Thymus (tissue), 11 donors: ENCODE results near the gene RNF151. TPM values are rescaled to one million over a fixed set of nuclear protein-coding genes. Genes with fewer than 3 reads are reported as not detected.

Experiments used
- DNase-seq, 9 donors: peaks; one replicate each; pipeline ENCODE4 v3.0.0-alpha.2; 2013; ENCODE audit warnings: low spot score in 9 of 9, low read depth in 6 of 9, missing footprints in 1 of 9
- H3K27ac ChIP-seq, 2 donors: one replicate each; pipeline ENCODE4 v1.5.1; 2013; ENCODE audit warnings: control low read depth in 1 of 2, low read depth in 1 of 2, low read length in 1 of 2, mild to moderate bottlenecking in 1 of 2, moderate library complexity in 1 of 2
- H3K27me3 ChIP-seq, 2 donors: one replicate each; pipeline ENCODE4 v1.5.1; 2013; ENCODE audit warnings: low read length in 1 of 2; ENCODE audit not compliant: control insufficient read depth in 2 of 2, insufficient read depth in 1 of 2
- H3K36me3 ChIP-seq, 2 donors: one replicate each; pipeline ENCODE4 v1.5.1; 2013; ENCODE audit warnings: low read length in 1 of 2, mild to moderate bottlenecking in 1 of 2, moderate library complexity in 1 of 2; ENCODE audit not compliant: control insufficient read depth in 2 of 2, insufficient read depth in 2 of 2
- H3K4me1 ChIP-seq, 2 donors: one replicate each; pipeline ENCODE4 v1.5.1; 2013; ENCODE audit warnings: low read length in 2 of 2; ENCODE audit not compliant: control insufficient read depth in 2 of 2, insufficient read depth in 2 of 2
- H3K4me3 ChIP-seq, 2 donors: one replicate each; pipeline ENCODE4 v1.5.1; 2013; ENCODE audit warnings: low read length in 2 of 2, control low read depth in 1 of 2, mild to moderate bottlenecking in 1 of 2
- H3K9me3 ChIP-seq, 2 donors: one replicate each; pipeline ENCODE4 v1.5.1; 2013; ENCODE audit warnings: low read length in 1 of 2, mild to moderate bottlenecking in 1 of 2; ENCODE audit not compliant: control insufficient read depth in 2 of 2, insufficient read depth in 1 of 2
- WGBS: extraction: QIAGEN DNeasy Blood & Tissue Kit; methylation state at CpG from one replicate; pipeline ENCODE4 v1.1.7; 2013; 5-methylcytosine and 5-hydroxymethylcytosine counted together
- polyA plus RNA-seq: library from polyadenylated mRNA; stranded (reverse); fragments of 200-250 nt; gene quantifications from one replicate; pipeline ENCODE4 v1.2.3, GENCODE V29; 2013
- total RNA-seq: library from RNA; stranded (reverse); fragments of 120-200 nt; gene quantifications from one replicate; pipeline ENCODE4 v1.2.4, GENCODE V29; 2013
- donor health status: healthy.

RNF151 gene
- total and polyA plus RNA-seq, 2 donors = 0.82 TPM; not detected in 1

GRCh38 chr16:2015947-2016208 lies 49.2 kb downstream of the RNF151 start:
- Histone ChIP-seq H3K9me3 (peaks cover 0 to 8% of the 10 kb centered on the region in 2 donors), H3K4me3 (no peak overlapping the region), H3K36me3 (no peaks in the 10 kb centered on the region), H3K27me3 (peaks cover 28 to 42% of the 10 kb centered on the region in 2 donors), H3K27ac (no peak overlapping the region), H3K4me1 (peaks cover 0 to 12% of the 10 kb centered on the region in 2 donors)
- 96% methylated on average over 7 of the region's 7 CpGs for WGBS
- no peak for DNase-seq

- 59% methylated on average over 13 of the region's 13 CpGs for WGBS
- no peak overlapping the region for H3K27ac ChIP-seq
- no peak for DNase-seq
Measured at GRCh38 chr16:2016407-2016922, 49.8 kb downstream of the RNF151 start.

More at GRCh38 chr16:2016407-2016922, 49.8 kb downstream of the RNF151 start:
- Histone ChIP-seq H3K4me3 (no peak overlapping the region), H3K4me1 (peaks cover 0 to 12% of the 10 kb centered on the region in 2 donors), H3K9me3 (peaks cover 0 to 8% of the 10 kb centered on the region in 2 donors), H3K27me3 (peaks cover 30 to 47% of the 10 kb centered on the region in 2 donors), H3K36me3 (no peaks in the 10 kb centered on the region)

Other genes starting within 250 kb of the RNF151 start
- 34.7 TPM for gene NME3, start 195.3 kb upstream of the RNF151 start, total RNA-seq
- gene NME3, start 195.3 kb upstream of the RNF151 start, polyA plus RNA-seq = 163 TPM
- gene EME2, start 194.0 kb upstream of the RNF151 start, total RNA-seq = 6.1 TPM
- gene EME2, start 194.0 kb upstream of the RNF151 start, polyA plus RNA-seq = 13.1 TPM
- gene MRPS34, start 193.7 kb upstream of the RNF151 start, total RNA-seq = 103 TPM
- gene MRPS34, start 193.7 kb upstream of the RNF151 start, polyA plus RNA-seq = 101 TPM
- gene SPSB3, start 184.3 kb upstream of the RNF151 start, total RNA-seq = 68.1 TPM
- gene SPSB3, start 184.3 kb upstream of the RNF151 start, polyA plus RNA-seq = 282 TPM
- gene NUBP2, start 183.9 kb upstream of the RNF151 start, total RNA-seq = 73.9 TPM
- 80.6 TPM for gene NUBP2, start 183.9 kb upstream of the RNF151 start, polyA plus RNA-seq
- 4.0 TPM for gene IGFALS, start 173.2 kb upstream of the RNF151 start, total RNA-seq
- gene IGFALS, start 173.2 kb upstream of the RNF151 start, polyA plus RNA-seq = 1.9 TPM
- 51.6 TPM for gene HAGH, start 140.0 kb upstream of the RNF151 start, total RNA-seq
- 69.5 TPM for gene HAGH, start 140.0 kb upstream of the RNF151 start, polyA plus RNA-seq
- 22.5 TPM for gene FAHD1, start 139.7 kb upstream of the RNF151 start, total RNA-seq
- 23.6 TPM for gene FAHD1, start 139.7 kb upstream of the RNF151 start, polyA plus RNA-seq
- 1.1 TPM for gene MEIOB, start 94.7 kb upstream of the RNF151 start, total RNA-seq
- gene MEIOB, start 94.7 kb upstream of the RNF151 start, polyA plus RNA-seq = 1.3 TPM
- 0.38 TPM for gene HS3ST6, start 48.4 kb upstream of the RNF151 start, total RNA-seq
- 1.3 TPM for gene HS3ST6, start 48.4 kb upstream of the RNF151 start, polyA plus RNA-seq
- gene MSRB1, start 23.7 kb upstream of the RNF151 start, total RNA-seq = 10.7 TPM
- gene MSRB1, start 23.7 kb upstream of the RNF151 start, polyA plus RNA-seq = 44.2 TPM
- gene RPL3L, start 12.2 kb upstream of the RNF151 start, total RNA-seq = not detected
- gene RPL3L, start 12.2 kb upstream of the RNF151 start, polyA plus RNA-seq = 0.66 TPM
- 103 TPM for gene NDUFB10, start 7.3 kb upstream of the RNF151 start, total RNA-seq
- 129 TPM for gene NDUFB10, start 7.3 kb upstream of the RNF151 start, polyA plus RNA-seq
- gene RPS2, start 2.0 kb upstream of the RNF151 start, total RNA-seq = 2,266 TPM
- 2,485 TPM for gene RPS2, start 2.0 kb upstream of the RNF151 start, polyA plus RNA-seq
- 28.4 TPM for gene TBL3, start 5.2 kb downstream of the RNF151 start, total RNA-seq
- gene TBL3, start 5.2 kb downstream of the RNF151 start, polyA plus RNA-seq = 52.3 TPM
- gene NOXO1, start 14.6 kb downstream of the RNF151 start, total RNA-seq = 2.2 TPM
- gene NOXO1, start 14.6 kb downstream of the RNF151 start, polyA plus RNA-seq = 5.7 TPM
- 16.1 TPM for gene GFER, start 17.3 kb downstream of the RNF151 start, total RNA-seq
- 28.0 TPM for gene GFER, start 17.3 kb downstream of the RNF151 start, polyA plus RNA-seq
- 1.2 TPM for gene SYNGR3, start 23.1 kb downstream of the RNF151 start, total RNA-seq
- gene SYNGR3, start 23.1 kb downstream of the RNF151 start, polyA plus RNA-seq = 2.7 TPM
- gene ZNF598, start 43.0 kb downstream of the RNF151 start, total RNA-seq = 5.7 TPM
- 46.2 TPM for gene ZNF598, start 43.0 kb downstream of the RNF151 start, polyA plus RNA-seq
- gene NPW, start 52.9 kb downstream of the RNF151 start, total RNA-seq = 0.66 TPM
- gene NPW, start 52.9 kb downstream of the RNF151 start, polyA plus RNA-seq = 1.2 TPM
- gene NHERF2, start 60.0 kb downstream of the RNF151 start, total RNA-seq = 6.3 TPM
- 23.4 TPM for gene NHERF2, start 60.0 kb downstream of the RNF151 start, polyA plus RNA-seq
- 32.7 TPM for gene NTHL1, start 81.0 kb downstream of the RNF151 start, total RNA-seq
- gene NTHL1, start 81.0 kb downstream of the RNF151 start, polyA plus RNA-seq = 32.7 TPM
- gene TSC2, start 81.1 kb downstream of the RNF151 start, total RNA-seq = 22.7 TPM
- gene TSC2, start 81.1 kb downstream of the RNF151 start, polyA plus RNA-seq = 61.8 TPM
- gene PKD1, start 169.0 kb downstream of the RNF151 start, total RNA-seq = 13.4 TPM
- gene PKD1, start 169.0 kb downstream of the RNF151 start, polyA plus RNA-seq = 35.3 TPM
- gene RAB26, start 181.8 kb downstream of the RNF151 start, total RNA-seq = 0.28 TPM
- gene RAB26, start 181.8 kb downstream of the RNF151 start, polyA plus RNA-seq = 2.6 TPM
- gene TRAF7, start 188.9 kb downstream of the RNF151 start, total RNA-seq = 22.3 TPM
- gene TRAF7, start 188.9 kb downstream of the RNF151 start, polyA plus RNA-seq = 23.9 TPM
- 0.05 TPM for gene CASKIN1, start 229.7 kb downstream of the RNF151 start, total RNA-seq
- gene CASKIN1, start 229.7 kb downstream of the RNF151 start, polyA plus RNA-seq = 0.48 TPM
- gene MLST8, start 238.6 kb downstream of the RNF151 start, total RNA-seq = 20.3 TPM
- gene MLST8, start 238.6 kb downstream of the RNF151 start, polyA plus RNA-seq = 34.6 TPM
- 4.0 TPM for gene BRICD5, start 244.0 kb downstream of the RNF151 start, total RNA-seq
- gene BRICD5, start 244.0 kb downstream of the RNF151 start, polyA plus RNA-seq = 21.3 TPM
- 12.4 TPM for gene PGP, start 248.0 kb downstream of the RNF151 start, total RNA-seq
- gene PGP, start 248.0 kb downstream of the RNF151 start, polyA plus RNA-seq = 12.9 TPM